Thyroid gland (tissue), 4 donors: Measurements from ENCODE around the gene ZNF778.

Source experiments
- POLR2A ChIP-seq, 2 donors: fragments of 450-650 bp; IDR thresholded peaks; one replicate each; pipeline ENCODE4 v1.6.1; 2017; ENCODE audit warnings: antibody characterized with exemption in 2 of 2, mild to moderate bottlenecking in 2 of 2, moderate library complexity in 1 of 2
- TF ChIP-seq, protein P1 (sequence below), 6 experiments: fragments of 200-600 bp in 3 of 6; fragments of 450-650 bp in 3 of 6; sonication (generic) in 3 of 6; IDR thresholded peaks; one replicate each; pipeline ENCODE4 v1.5.1; 2016 to 2019; ENCODE audit warnings: antibody characterized with exemption in 6 of 6, mild to moderate bottlenecking in 2 of 6, inconsistent platforms in 1 of 6, moderate library complexity in 1 of 6

DNA sequence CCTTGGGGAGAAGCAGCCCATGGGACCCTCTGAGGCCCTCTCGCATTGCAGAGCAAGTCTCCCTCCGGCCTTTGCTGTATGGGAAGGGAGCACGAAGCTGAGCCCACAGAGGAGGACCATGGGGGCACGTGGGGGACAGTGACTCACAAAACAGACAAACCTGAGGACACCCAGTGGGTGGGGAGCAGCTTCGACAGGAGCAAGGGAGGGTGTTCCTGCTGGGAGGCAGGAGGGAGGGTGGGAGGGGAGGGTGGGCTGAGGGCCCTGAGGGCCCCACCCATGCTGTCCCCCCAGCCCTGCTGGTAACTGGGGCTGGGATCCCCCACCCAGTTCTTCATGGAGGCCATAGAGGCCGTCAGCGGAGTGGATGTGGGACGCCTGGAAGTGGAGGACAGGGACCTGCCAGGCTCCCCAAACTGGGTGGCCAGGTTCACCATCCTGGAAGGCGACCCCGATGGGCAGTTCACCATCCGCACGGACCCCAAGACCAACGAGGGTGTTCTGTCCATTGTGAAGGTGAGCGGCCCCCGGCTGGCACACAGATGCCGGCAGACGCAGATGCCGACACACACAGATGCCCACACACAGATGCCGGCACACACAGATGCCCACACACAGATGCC lies 29.6 kb upstream of the ZNF778 start:
- TF ChIP-seq, protein P1, sequence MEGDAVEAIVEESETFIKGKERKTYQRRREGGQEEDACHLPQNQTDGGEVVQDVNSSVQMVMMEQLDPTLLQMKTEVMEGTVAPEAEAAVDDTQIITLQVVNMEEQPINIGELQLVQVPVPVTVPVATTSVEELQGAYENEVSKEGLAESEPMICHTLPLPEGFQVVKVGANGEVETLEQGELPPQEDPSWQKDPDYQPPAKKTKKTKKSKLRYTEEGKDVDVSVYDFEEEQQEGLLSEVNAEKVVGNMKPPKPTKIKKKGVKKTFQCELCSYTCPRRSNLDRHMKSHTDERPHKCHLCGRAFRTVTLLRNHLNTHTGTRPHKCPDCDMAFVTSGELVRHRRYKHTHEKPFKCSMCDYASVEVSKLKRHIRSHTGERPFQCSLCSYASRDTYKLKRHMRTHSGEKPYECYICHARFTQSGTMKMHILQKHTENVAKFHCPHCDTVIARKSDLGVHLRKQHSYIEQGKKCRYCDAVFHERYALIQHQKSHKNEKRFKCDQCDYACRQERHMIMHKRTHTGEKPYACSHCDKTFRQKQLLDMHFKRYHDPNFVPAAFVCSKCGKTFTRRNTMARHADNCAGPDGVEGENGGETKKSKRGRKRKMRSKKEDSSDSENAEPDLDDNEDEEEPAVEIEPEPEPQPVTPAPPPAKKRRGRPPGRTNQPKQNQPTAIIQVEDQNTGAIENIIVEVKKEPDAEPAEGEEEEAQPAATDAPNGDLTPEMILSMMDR (IDR thresholded peaks at IDR 0.05) = no peak
- TF ChIP-seq POLR2A (IDR thresholded peaks at IDR 0.05) = no peak
